GM08714 (cell line): ENCODE data around the gene DHRS1.

Source experiments
- H3K4me3 ChIP-seq: fragments of 200-500 bp; sonication (Bioruptor generic); 2 replicates; pipeline ENCODE4 v1.5.1; 2014; ENCODE audit warnings: mild to moderate bottlenecking, low read length, inconsistent platforms
- ZNF274 ChIP-seq: IDR thresholded peaks from 2 replicates; pipeline ENCODE4 v1.6.1; 2012; ENCODE audit warnings: mild to moderate bottlenecking, low read depth, low read length

DHRS1 gene

GRCh38 chr14:24309538-24310264 is 10.1 kb upstream of the DHRS1 start, which contains the start of gene LTB4R2:
Gene LTB4R2, plus strand, starts transcription at chr14:24310140. Its CDS starts 525 bp downstream, at chr14:24310665.
- peak within 1 kb of the TSS; percentile 51; the same call in 1 of the 2 replicates for H3K4me3 ChIP-seq
- TF ChIP-seq ZNF274 = no peak

- no peak overlapping the region for H3K4me3 ChIP-seq
- no peak for TF ChIP-seq ZNF274
These were observed 9.0 kb upstream of the DHRS1 start for GRCh38 chr14:24308342-24309124.

GRCh38 chr14:24307575-24308341 is 8.2 kb upstream of the DHRS1 start, which contains the start of gene CIDEB:
Gene CIDEB, minus strand, starts transcription at chr14:24307977. Its CDS starts 119 bp downstream, at chr14:24307858.
- TF ChIP-seq ZNF274 = no peak
- H3K4me3 ChIP-seq = no peak within 1 kb of the TSS

GRCh38 chr14:24307156-24307574 is 7.6 kb upstream of the DHRS1 start:
- TF ChIP-seq ZNF274 = no peak
- H3K4me3 ChIP-seq = no peak overlapping the region

- TF ChIP-seq ZNF274 = no peak
- no peak overlapping the region for H3K4me3 ChIP-seq
These were observed 4.4 kb upstream of the DHRS1 start for GRCh38 chr14:24304019-24304387.

- peak overlapping the region; percentile 96 for H3K4me3 ChIP-seq
- no peak for TF ChIP-seq ZNF274
These were observed 873 bp upstream of the DHRS1 start for GRCh38 chr14:24300326-24300980.

- TF ChIP-seq ZNF274 = no peak
- peak overlapping the region; percentile 96 for H3K4me3 ChIP-seq
These were observed 707 bp downstream of the DHRS1 start for GRCh38 chr14:24298892-24299254.

GRCh38 chr14:24297190-24297964 is 2.2 kb downstream of the DHRS1 start:
- TF ChIP-seq ZNF274 = no peak
- no peak overlapping the region for H3K4me3 ChIP-seq

GRCh38 chr14:24296341-24297157 is 3.0 kb downstream of the DHRS1 start:
- TF ChIP-seq ZNF274 = no peak
- H3K4me3 ChIP-seq = no peak overlapping the region

- TF ChIP-seq ZNF274 = no peak
- no peak overlapping the region for H3K4me3 ChIP-seq
These were observed 6.1 kb downstream of the DHRS1 start for GRCh38 chr14:24293525-24293924.

- no peak overlapping the region for H3K4me3 ChIP-seq
- TF ChIP-seq ZNF274 = no peak
These were observed 7.3 kb downstream of the DHRS1 start for GRCh38 chr14:24292118-24292807.

- TF ChIP-seq ZNF274 = no peak
These were observed 8.0 kb downstream of the DHRS1 start for GRCh38 chr14:24291446-24292117.

More at GRCh38 chr14:24291446-24292117, 8.0 kb downstream of the DHRS1 start:
- H3K4me3 ChIP-seq = no peak overlapping the region
